GM12878 (cell line): ENCODE data around the gene NTF3.

ENCODE experiments used
- CTCF ChIP-seq, 3 experiments: IDR thresholded peaks in 2 of 3; conservative IDR thresholded peaks in 1 of 3; 2 replicates each; pipeline ENCODE4 v1.5.1; 2011; ENCODE audit warnings: low read depth in 3 of 3, low read length in 3 of 3, mild to moderate bottlenecking in 3 of 3, control low read depth in 2 of 3, moderate library complexity in 2 of 3, inconsistent platforms in 1 of 3, mixed read lengths in 1 of 3; ENCODE audit not compliant: control insufficient read depth in 2 of 3, insufficient read depth in 1 of 3; ENCODE audit errors: extremely low read depth in 1 of 3
- KAT2A ChIP-seq: conservative IDR thresholded peaks from 2 replicates; pipeline ENCODE4 v1.6.1; 2011; ENCODE audit warnings: low read depth, low read length; ENCODE audit not compliant: control insufficient read depth
- MEF2A ChIP-seq: IDR thresholded peaks from 2 replicates; pipeline ENCODE4 v1.6.1; 2011; ENCODE audit warnings: low read depth, mild to moderate bottlenecking, low read length, moderate library complexity; ENCODE audit not compliant: insufficient read depth
- PBX3 ChIP-seq: IDR thresholded peaks from 2 replicates; pipeline ENCODE4 v1.6.1; 2011; ENCODE audit warnings: mild to moderate bottlenecking, low read depth, low read length, moderate library complexity; ENCODE audit not compliant: insufficient replicate concordance
- POLR2A ChIP-seq: IDR thresholded peaks from 2 replicates; pipeline ENCODE4 v1.6.1; 2011; ENCODE audit warnings: low read depth, mild to moderate bottlenecking, low read length
- SMC3 ChIP-seq: IDR thresholded peaks from 2 replicates; pipeline ENCODE4 v1.6.1; 2011; ENCODE audit warnings: low read length, improper control_type of control experiment, borderline replicate concordance
- TCF12 ChIP-seq: IDR thresholded peaks from 2 replicates; pipeline ENCODE4 v1.6.1; 2011; ENCODE audit warnings: low read depth, mild to moderate bottlenecking, low read length
- ZBTB33 ChIP-seq: fragments of 450-650 bp; IDR thresholded peaks from 2 replicates; pipeline ENCODE4 v1.6.1; 2017; ENCODE audit warnings: mild to moderate bottlenecking

- TF ChIP-seq POLR2A (no peak), ZBTB33 (no peak), KAT2A (no peak), CTCF (IDR thresholded peaks at IDR 0.05 in 2 of 3, conservative IDR thresholded peaks at IDR 0.05 in 1 of 3; ENCODE audit: control insufficient read depth in 2 of 3, extremely low read depth in 1 of 3, insufficient read depth in 1 of 3, low read depth in 3 of 3, low read length in 3 of 3) (no peak), SMC3 (no peak), TCF12 (no peak), MEF2A (no peak), PBX3 (no peak)
These were observed 56.2 kb downstream of the NTF3 start for GRCh38 chr12:5487948-5488625.
